Hematopoietic multipotent progenitor cell treated with erythropoietin and hydrocortisone succinate and interleukin-3 and kit ligand, for 6 days (in vitro differentiated cells): ENCODE data around the gene ARSG.

Experiments
- DNase-seq: peaks from one replicate; pipeline ENCODE4 v3.0.0-alpha.2; 2015

ARSG gene

GRCh38 chr17:68379692-68380677 is 88.7 kb downstream of the ARSG start:
- DNase-seq, result no peak

DNA sequence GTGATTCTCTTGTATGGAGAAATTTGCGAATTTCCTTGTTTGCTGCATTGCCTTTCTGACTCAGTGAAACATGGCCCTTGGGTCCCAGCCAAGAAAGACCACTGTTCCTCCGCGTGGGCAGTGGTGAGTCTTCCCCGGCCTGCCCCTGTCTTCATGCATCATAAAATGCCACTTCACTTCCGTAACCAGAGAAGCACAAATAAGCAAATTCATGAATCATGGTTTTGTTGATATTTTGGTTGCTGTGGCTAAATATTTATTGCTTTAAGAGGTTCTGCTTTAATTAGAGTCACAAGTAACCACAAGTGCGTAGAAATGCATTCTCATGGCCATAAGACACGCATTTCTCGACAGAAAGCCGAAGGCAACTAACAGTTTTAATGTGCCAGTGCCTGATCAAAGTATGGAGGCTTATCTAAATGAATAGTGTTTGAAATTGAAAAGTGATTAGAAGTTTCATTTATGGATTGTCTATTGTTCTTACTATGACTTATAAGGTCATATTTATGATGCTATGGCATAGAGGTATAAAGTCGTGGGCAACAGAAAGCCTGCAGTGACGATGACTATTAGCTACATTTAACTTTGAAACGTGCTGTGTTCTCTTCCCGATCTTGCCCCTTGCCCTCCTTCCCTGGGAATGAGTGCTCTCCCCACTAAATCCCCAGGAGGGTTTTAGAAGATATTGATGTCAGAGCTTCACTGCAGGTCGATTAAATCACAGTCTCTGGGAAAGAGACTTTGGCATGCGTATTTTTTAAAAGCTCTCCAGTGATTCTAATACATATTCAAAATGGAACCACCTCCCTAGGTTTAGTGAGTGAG is 90.0 kb downstream of the ARSG start:
- no peak for DNase-seq

- no peak for DNase-seq
These were observed 91.3 kb downstream of the ARSG start for GRCh38 chr17:68382582-68383085.

DNA sequence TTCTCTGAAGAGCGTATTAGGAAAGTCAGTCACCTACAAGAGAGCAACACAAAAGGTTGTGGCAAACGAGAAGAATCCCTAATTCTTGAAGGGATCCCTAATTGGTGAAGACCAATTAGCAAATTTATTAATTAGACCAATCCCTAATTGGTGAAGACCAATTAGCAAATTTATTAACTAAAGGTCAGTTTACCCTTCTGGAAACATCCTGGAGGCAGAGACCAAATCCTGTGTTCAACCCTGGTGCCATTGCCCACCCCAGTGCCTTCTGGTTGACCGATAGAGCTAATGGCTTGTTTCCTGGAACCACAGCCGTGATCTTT is 91.8 kb downstream of the ARSG start:
- no peak for DNase-seq

- no peak for DNase-seq
These were observed 92.4 kb downstream of the ARSG start for GRCh38 chr17:68383443-68384321.

GRCh38 chr17:68384471-68384870 is 93.2 kb downstream of the ARSG start:
- no peak for DNase-seq

DNA sequence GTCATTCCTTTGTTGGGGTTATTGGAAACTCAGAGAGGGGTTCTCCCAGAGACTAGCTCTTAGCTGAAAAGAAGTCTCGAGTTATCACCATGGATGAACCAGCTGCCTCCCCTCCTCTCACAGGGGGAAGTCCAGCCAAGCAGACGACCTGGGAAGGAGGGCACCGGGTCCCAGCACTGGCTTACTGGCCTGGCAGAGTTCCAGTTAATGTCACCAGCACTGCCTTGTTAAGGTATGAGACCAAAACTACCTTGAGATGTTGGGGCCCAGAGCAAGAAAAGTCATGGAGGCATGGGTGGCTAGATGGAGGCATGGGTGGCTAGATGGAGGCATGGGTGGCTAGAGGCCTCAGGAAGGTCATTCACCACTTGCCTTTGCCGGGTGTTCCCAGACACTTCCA is 93.6 kb downstream of the ARSG start:
- no peak for DNase-seq

DNA sequence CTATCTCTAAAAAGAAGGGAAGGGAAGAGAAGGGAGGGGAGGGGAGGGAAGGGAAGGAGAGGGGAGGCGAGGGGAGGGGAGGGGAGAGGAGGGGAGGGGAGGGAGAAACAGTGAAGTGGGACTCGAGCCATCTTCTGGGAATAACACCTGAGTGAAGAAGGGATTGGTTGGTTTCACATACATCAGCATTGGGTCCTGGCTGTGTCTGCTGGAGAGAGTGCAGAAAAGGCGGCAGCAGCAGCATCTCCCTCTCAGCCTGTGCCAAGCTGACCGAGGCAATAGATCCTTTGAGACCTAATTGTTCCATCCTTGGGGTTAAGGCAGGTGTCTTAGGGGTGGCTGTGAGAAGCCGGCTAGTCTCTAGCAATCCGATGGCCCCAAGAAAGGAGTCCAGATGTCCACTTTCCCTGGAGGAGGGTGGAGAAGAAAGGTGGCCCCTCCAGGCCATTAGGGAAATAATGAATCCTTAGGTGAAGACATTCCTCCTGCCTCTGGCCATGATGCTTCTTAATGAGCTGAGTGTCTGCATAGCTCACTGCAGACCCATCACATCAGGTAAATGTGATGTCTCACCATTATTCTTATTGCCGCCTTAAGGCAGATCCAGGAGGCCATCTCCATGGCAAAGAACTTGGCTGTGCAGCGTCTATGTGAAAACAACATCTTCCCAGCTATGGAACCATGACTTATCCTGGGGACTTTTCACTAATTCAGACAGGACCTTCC is 94.4 kb downstream of the ARSG start:
- no peak for DNase-seq

DNA sequence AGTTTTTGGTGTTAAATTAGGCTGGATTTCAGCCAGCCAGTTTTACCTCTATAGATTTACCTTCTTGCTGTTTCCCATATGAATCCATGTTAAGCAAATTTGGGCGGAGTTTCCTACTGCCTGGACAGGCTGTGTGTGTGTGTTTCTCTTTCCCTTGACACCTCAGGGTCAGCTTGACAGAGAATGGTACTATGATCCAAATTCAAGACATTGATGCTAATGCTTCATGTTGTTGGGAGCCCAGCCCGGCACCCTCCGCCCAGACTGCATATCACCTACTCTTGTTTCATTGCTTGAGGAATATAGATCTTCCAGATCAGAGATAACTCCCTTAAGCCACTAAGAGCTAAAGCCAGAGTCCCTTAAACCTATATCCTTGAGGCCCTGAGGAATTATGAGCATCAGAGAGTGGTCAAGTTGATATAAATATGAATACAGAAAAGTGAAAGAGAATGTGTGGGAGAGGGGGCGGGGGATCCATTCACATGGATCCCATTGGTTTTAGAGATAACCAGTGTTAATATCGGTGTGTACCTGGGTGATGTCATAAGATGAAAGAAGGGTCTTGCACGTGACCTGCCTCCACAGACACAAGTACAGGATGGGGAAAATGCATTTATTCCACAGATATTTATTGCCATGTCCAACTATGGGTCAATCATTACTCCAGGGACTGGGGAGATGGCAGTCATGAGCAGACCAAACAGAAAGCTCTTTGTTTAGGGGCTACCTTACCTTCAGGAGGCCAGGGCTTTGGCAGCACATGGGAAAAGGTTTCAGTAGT is 96.3 kb downstream of the ARSG start:
- no peak for DNase-seq

DNA sequence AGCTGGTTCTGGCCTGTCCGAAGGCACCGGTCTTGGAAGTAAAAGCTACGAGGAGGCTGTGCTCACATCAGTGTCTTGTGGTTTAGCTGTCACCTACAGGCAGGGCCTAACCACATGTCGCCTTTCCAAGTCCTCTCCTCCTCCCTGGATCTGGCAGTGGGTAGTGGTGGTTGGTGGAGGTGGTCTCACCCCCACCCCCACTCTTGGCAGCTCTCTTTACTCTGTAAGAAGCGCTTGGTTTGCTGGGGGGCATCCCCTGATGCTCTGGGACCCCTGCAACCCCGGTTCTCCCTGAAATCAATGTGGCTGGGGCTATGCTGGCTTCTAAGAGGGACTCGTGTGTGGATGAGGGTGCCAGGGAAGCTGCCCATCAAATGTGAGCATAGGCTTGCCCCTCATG is 97.7 kb downstream of the ARSG start:
- no peak for DNase-seq

DNA sequence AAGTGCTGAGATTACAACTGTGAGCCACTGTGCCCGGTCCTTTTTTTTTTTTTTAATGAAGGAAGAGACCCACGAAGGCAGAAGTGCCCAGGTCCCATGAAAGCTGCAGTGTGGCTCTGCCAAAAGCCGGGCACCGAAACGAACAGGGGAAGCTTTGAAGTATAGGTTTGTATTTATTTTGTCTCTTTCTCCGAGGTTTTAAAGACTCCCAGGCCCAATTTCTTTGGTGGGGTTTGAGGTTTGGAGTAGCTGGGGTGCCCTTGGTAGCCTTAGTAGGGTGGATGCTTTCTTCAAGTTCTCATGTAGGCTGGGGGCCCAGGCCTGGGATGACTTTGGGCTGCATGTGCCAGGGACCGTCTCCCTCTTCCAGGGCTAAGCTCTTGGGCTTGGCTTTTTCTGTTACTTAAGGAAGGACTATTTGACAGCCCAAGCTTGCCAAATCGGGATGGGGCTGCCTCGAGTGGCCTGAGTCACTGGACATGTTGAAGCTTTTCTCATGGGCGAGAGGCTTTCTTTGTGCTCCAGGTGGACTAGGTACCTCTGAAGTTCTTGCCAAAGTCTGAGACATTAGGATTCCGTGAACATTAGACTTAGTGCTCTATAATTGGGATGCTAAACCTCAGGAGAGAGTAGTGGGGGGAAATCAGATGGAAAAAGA is 99.7 kb downstream of the ARSG start:
- no peak for DNase-seq

DNA sequence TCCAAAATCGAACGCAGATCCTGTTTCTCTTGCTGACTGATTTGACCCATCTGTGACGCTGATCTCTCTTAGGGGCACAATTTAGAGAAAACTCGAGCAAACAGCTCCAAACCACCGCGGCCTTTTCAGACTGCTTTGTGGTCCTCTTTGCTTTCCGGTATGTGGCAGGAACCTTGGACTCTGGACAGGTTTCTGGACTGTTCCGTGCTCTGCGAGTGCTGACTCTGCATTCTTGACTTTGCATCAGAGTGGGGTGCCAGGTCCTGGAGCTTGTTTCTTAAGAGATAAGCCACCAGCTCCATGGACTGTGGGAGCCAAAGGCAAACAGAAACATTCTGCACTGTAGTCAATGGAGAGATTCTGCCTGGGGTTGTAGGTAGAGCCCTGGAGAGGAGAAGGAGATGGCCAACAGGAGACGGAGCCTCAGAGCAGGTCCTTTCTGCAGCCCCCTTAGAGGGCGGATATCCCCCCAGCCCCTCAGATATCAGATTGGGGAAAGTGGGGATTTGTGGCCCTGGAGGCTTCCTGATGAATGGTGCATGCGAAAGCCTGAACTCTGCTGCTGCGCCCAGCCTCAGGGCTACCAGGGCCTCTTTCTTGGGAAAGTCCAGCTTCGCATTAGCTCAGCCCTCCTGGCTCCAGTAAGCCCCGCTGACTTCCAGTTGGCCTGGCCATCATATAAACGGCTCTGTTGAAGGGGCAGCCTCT is 100.4 kb downstream of the ARSG start:
- DNase-seq, result no peak

DNA sequence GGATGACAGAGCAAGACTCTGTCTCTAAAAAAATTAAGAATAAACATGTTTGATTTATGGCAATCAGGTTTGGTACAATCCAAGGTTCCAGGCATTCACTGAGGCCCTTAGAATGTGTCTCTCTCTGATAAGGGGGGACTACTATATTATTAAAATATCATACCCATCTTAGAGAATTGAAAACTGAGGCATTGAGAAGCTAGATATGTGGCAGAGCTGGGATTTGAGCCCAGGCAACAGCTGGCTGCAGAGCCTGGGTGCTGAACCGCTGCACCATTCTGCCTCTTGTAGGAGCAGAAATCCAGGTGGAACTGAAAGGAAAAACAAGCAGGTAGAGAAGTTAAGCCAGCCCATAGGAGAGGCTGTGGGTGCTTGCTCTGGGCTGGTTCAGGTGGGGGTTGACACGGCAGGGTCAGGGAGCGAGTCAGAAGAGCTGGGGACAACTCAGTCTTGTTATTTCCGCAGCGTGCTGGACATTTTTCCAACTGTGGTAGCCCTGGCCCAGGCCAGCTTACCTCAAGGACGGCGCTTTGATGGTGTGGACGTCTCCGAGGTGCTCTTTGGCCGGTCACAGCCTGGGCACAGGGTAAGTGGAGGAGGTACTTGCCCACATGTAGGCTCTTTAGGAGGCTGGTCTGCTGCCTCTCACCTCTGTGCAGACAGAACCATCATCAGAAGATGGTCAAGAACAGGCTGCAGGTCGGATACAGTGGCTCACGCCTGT is 103.5 kb downstream of the ARSG start:
- no peak for DNase-seq

GRCh38 chr17:68396226-68397107 is 105.2 kb downstream of the ARSG start:
- DNase-seq, result no peak

DNA sequence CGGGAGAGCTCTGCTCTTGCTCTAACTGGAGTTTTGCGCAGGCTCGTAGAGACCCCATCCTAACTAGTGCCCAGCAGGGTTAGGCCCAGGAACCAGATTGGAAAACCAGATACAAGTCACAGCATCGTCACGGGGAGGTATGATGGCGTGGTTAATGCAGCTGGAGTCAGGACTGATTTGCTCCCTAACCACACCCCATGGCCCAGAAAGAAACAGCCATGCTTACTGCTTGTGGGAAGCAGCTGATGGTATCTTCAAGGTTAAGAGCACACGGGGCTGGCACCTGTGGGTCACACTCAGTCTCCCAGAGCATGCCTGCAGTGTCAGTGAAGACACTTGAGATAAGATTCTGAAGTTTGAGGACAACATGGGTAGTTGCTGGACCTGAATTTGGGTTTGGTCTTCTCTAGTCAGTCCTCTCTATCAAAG is 105.8 kb downstream of the ARSG start:
- no peak for DNase-seq

DNA sequence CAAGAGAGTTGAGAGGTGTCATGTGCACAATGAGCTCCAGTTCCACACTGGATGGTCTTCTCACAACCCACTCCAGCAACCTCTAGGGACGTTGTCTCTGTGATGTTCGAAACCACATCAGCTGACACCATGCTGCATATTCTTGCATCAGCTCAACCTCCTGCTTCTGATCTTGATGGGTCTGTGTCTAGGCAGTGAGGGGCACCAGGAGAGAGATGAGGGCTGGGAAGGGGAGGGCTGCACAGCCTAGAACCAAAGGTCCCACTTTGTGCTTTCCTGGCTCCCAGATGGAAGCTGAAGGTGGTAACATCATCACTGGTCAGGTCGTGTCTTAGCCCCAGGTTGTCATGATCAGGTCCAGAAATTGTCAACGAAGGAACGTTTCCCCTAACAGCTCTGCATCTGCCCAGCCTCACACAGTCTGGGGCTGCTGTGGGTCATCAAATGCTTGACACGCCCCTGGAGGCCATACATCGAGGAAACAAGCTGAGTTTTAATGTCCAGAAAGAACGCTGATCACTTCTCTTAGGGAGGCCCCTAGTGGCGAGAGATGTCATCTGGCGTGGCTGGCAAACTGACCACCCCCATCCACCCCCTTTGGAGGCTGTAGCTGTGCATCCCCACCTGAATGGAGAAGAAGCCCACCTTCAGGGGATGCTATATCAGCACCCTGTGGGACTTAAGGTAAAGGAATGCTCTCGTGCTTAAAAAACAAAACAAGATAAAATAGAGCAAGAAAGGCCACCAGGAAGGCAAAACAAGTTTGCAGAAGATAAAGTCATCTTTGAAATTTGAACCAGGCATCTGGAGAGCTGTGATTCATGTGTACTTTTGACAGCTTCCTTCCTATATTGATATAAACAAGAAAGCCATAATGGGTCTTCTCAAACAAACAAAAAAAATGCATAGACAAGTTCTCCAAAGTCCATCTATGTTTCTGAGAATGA is 107.7 kb downstream of the ARSG start:
- DNase-seq, result peak; percentile 76
